Panc1 (cell line): ENCODE results near the gene AMOTL1. TPM values are rescaled to one million over a fixed set of nuclear protein-coding genes. Genes with fewer than 3 reads are reported as not detected.

Experiments
- ATAC-seq: fragments of 200-7000 bp; cut with Tn5 transposase; 2 replicates; pipeline ENCODE4 v1.9.1; 2020; ENCODE audit warnings: mild to moderate bottlenecking, moderate library complexity
- BruUV-seq: library from RNA; stranded (reverse); fragments of 400-500 nt; replicated peaks from 2 replicates; lab custom pipeline; 2021; lab: Mats Ljungman, UMichigan
- CTCF ChIA-PET: fragments of 300-600 bp; sonication (Branson Sonifier 250); formaldehyde crosslinking; loops from one replicate; lab custom pipeline; 2022; ENCODE audit warnings: antibody characterized with exemption; lab: Charles Lee
- POLR2A ChIA-PET: fragments of 300-600 bp; sonication (Branson Sonifier 250); formaldehyde crosslinking; loops from one replicate; lab custom pipeline; 2022; ENCODE audit warnings: antibody characterized with exemption; lab: Charles Lee
- DNase-seq: peaks from one replicate; pipeline ENCODE4 v3.0.0-alpha.2; 2010; ENCODE audit warnings: low read depth, low spot score
- H3K27ac ChIP-seq: 2 replicates; pipeline ENCODE4 v1.5.1; 2011; ENCODE audit warnings: mild to moderate bottlenecking, low read length, inconsistent platforms
- H3K27me3 ChIP-seq: fragments of 200-500 bp; sonication (Bioruptor generic); 2 replicates; pipeline ENCODE4 v1.6.0; 2014; ENCODE audit warnings: low read length, inconsistent platforms; ENCODE audit not compliant: control insufficient read depth, insufficient read depth
- H3K36me3 ChIP-seq: fragments of 200-500 bp; sonication (Bioruptor generic); 2 replicates; pipeline ENCODE4 v1.5.1; 2014; ENCODE audit warnings: inconsistent platforms, mild to moderate bottlenecking, low read length, moderate library complexity; ENCODE audit not compliant: control insufficient read depth, insufficient read depth
- H3K4me1 ChIP-seq: 2 replicates; pipeline ENCODE4 v1.5.1; 2011; ENCODE audit warnings: inconsistent platforms, mild to moderate bottlenecking, low read length, moderate library complexity; ENCODE audit not compliant: control insufficient read depth, insufficient read depth
- H3K4me3 ChIP-seq, 2 experiments: 2 replicates each; pipeline ENCODE4 v1.5.1; 2011 to 2012; ENCODE audit warnings: low read depth in 2 of 2, low read length in 2 of 2, mild to moderate bottlenecking in 2 of 2, inconsistent platforms in 1 of 2, moderate library complexity in 1 of 2
- H3K9me3 ChIP-seq: fragments of 200-500 bp; sonication (Bioruptor generic); 2 replicates; pipeline ENCODE4 v1.5.1; 2014; ENCODE audit warnings: low read depth, mild to moderate bottlenecking, inconsistent platforms, low read length, moderate library complexity; ENCODE audit not compliant: control insufficient read depth, insufficient read depth
- POLR2AphosphoS5 ChIP-seq: IDR thresholded peaks from 2 replicates; pipeline ENCODE4 v1.6.1; 2012; ENCODE audit warnings: mild to moderate bottlenecking, low read depth, low read length, moderate library complexity
- REST ChIP-seq, 2 experiments: IDR thresholded peaks; 2 replicates each; pipeline ENCODE4 v1.6.1; 2011 to 2012; ENCODE audit warnings: low read depth in 2 of 2, control low read depth in 1 of 2, low read length in 1 of 2, mild to moderate bottlenecking in 1 of 2, moderate library complexity in 1 of 2; ENCODE audit not compliant: insufficient read depth in 1 of 2
- SIN3A ChIP-seq: IDR thresholded peaks from 2 replicates; pipeline ENCODE4 v1.6.1; 2012; ENCODE audit warnings: low read depth, mild to moderate bottlenecking, low read length, moderate library complexity, borderline replicate concordance; ENCODE audit not compliant: insufficient read depth
- TCF7L2 ChIP-seq: IDR thresholded peaks from 2 replicates; pipeline ENCODE4 v1.6.1; 2011; ENCODE audit warnings: mild to moderate bottlenecking, low read depth, low read length, inconsistent platforms
- in situ Hi-C: cut with HindIII; loops from 2 replicates; pipeline ENCODE4 v1.10.0; 2016; ENCODE audit warnings: low sequenced_read_pairs, low pct_unique_long_range_greater_than_20kb
- intact Hi-C: fragments of 100-400 bp; cut with micrococcal nuclease; formaldehyde crosslinking; loops from one replicate; pipeline ENCODE4 v1.10.0; 2022; ENCODE audit not compliant: unreplicated experiment
- total RNA-seq: library from RNA; stranded (reverse); gene quantifications from one replicate; pipeline ENCODE4 v1.2.1, GENCODE V29; 2021; ENCODE audit not compliant: unreplicated experiment
- TF ChIP-seq, protein P1 (sequence below): fragments of 450-650 bp; IDR thresholded peaks from 2 replicates; pipeline ENCODE4 v1.5.1; 2017; ENCODE audit warnings: mild to moderate bottlenecking

Gene AMOTL1
- total RNA-seq, 1 experiment from 2014 or later = 16.0 TPM

DNA sequence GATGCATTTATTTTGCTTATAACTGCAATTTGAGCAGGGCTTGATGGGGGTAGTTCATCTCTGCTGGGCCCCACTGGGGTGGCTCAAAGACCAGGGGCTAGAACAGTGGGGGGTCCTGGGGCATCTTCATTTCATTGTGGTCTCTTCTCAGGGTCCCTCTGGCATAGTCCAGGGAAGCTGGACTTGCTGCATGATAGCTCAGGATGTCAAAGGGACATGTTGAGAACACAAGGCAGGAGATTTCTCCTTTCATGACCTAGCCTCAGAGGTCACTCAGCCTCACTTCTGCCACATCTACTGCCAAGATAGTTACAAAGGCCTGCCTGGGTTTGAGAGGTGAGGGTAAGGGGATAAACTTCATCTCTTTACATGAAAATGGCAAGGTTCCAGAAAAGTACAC, 115.7 kb downstream of the AMOTL1 start:
- CTCF ChIA-PET = no interaction called here
- in situ Hi-C loops = no loop called here
- no peak for ATAC-seq
- Histone ChIP-seq H3K9me3 (no peaks in the 10 kb centered on the region), H3K4me3 (no peak overlapping the region), H3K4me1 (peaks cover 20% of the 10 kb centered on the region), H3K27me3 (no peaks in the 10 kb centered on the region), H3K27ac (no peak overlapping the region), H3K36me3 (no peaks in the 10 kb centered on the region)
- intact Hi-C loops = no loop called here
- no peak for TF ChIP-seq POLR2AphosphoS5
- no peak for TF ChIP-seq REST (IDR thresholded peaks at IDR 0.05; ENCODE audit: insufficient read depth in 1 of 2, low read depth in 2 of 2, low read length in 1 of 2)
- TF ChIP-seq, protein P1, sequence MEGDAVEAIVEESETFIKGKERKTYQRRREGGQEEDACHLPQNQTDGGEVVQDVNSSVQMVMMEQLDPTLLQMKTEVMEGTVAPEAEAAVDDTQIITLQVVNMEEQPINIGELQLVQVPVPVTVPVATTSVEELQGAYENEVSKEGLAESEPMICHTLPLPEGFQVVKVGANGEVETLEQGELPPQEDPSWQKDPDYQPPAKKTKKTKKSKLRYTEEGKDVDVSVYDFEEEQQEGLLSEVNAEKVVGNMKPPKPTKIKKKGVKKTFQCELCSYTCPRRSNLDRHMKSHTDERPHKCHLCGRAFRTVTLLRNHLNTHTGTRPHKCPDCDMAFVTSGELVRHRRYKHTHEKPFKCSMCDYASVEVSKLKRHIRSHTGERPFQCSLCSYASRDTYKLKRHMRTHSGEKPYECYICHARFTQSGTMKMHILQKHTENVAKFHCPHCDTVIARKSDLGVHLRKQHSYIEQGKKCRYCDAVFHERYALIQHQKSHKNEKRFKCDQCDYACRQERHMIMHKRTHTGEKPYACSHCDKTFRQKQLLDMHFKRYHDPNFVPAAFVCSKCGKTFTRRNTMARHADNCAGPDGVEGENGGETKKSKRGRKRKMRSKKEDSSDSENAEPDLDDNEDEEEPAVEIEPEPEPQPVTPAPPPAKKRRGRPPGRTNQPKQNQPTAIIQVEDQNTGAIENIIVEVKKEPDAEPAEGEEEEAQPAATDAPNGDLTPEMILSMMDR = no peak
- TF ChIP-seq TCF7L2 = no peak
- TF ChIP-seq SIN3A = no peak
- POLR2A ChIA-PET = no interaction called here
- BruUV-seq = no TSS peak
- no peak for DNase-seq

- ChIA-PET POLR2A (interaction anchor here (0.5 to 0.7 kb wide), 2 partner anchors 40 to 48 kb away, joined by 3 to 6 read pairs; no protein-coding TSS in a partner anchor), CTCF (interaction anchor here (1.3 kb wide), 1 partner anchor 13 kb away, joined by 3 read pairs; no protein-coding TSS in a partner anchor)
- H3K9me3 ChIP-seq = no peaks in the 10 kb centered on the region
- TF ChIP-seq REST (IDR thresholded peaks at IDR 0.05; ENCODE audit: insufficient read depth in 1 of 2, low read depth in 2 of 2, low read length in 1 of 2) (no peak), TCF7L2 (no peak), POLR2AphosphoS5 (no peak), SIN3A (no peak)
- TF ChIP-seq, protein P1 = no peak
- H3K36me3 ChIP-seq = no peaks in the 10 kb centered on the region
- in situ Hi-C loops = no loop called here
- H3K4me1 ChIP-seq = peaks cover 20% of the 10 kb centered on the region
- DNase-seq (no peak), ATAC-seq (no peak)
- H3K27me3 ChIP-seq = no peaks in the 10 kb centered on the region
- intact Hi-C loops = no loop called here
- H3K27ac ChIP-seq = peak overlapping the region; percentile 30; the same call in 1 of the 2 replicates
- BruUV-seq = no TSS peak
- H3K4me3 ChIP-seq = no peak overlapping the region
Observed at GRCh38 chr11:94884376-94884775, 116.2 kb downstream of the AMOTL1 start.
